ENCODE results near the gene KRT33A. TPM values are rescaled to one million over a fixed set of nuclear protein-coding genes. Genes with fewer than 3 reads are reported as not detected.

Gene KRT33A
- total RNA-seq, 1 donor from 2014 or later = not detected

GRCh38 chr17:41393826-41394225 lies 43.2 kb upstream of the KRT33A start:
- no peak overlapping the region for H3K4me3 ChIP-seq
- no peaks in the 10 kb centered on the region for H3K27me3 ChIP-seq
- no peak for TF ChIP-seq CTCF (IDR thresholded peaks at IDR 0.05)
- H3K4me1 ChIP-seq = no peaks in the 10 kb centered on the region
- intact Hi-C loops (cut with DNase I) = no loop called here
- no peaks in the 10 kb centered on the region for H3K36me3 ChIP-seq
- no peak for DNase-seq (ENCODE audit: low spot score in 2 of 2)
- no peak overlapping the region for H3K27ac ChIP-seq
- no peaks in the 10 kb centered on the region for H3K9me3 ChIP-seq

- intact Hi-C loops (cut with DNase I) = no loop called here
These were observed 42.7 kb upstream of the KRT33A start for GRCh38 chr17:41393294-41393693.

DNA sequence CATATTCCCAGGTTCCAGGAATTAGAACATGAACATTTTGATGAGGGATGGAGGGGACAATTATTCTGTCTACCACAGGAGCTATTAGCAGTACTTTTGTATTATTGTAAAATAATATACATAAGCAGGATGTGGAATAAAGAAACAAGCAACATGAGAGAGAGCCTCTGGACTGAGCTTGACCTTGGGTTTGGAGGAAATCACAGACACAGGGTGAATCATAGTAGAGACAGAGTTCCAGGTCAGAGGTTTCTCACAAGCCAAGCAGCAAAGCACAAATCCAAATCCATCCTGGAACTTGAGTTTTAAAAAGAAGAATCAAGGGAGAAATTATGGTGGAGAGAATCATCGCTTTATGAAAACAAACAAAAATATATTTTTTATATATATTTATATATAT lies 41.6 kb upstream of the KRT33A start:
- no peak for TF ChIP-seq CTCF (IDR thresholded peaks at IDR 0.05)
- intact Hi-C loops (cut with DNase I) = no loop called here
- H3K4me1 ChIP-seq = no peaks in the 10 kb centered on the region
- no peak overlapping the region for H3K27ac ChIP-seq
- H3K4me3 ChIP-seq = no peak overlapping the region
- H3K9me3 ChIP-seq = peaks cover 0 to 6% of the 10 kb centered on the region in 2 donors
- no peaks in the 10 kb centered on the region for H3K27me3 ChIP-seq
- H3K36me3 ChIP-seq = no peaks in the 10 kb centered on the region
- DNase-seq (ENCODE audit: low spot score in 2 of 2) = no peak

More at GRCh38 chr17:41393294-41393693, 42.7 kb upstream of the KRT33A start:
- no peaks in the 10 kb centered on the region for H3K27me3 ChIP-seq
- H3K27ac ChIP-seq = no peak overlapping the region
- no peaks in the 10 kb centered on the region for H3K9me3 ChIP-seq
- no peak for TF ChIP-seq CTCF (IDR thresholded peaks at IDR 0.05)
- no peak overlapping the region for H3K4me3 ChIP-seq
- no peaks in the 10 kb centered on the region for H3K4me1 ChIP-seq
- H3K36me3 ChIP-seq = no peaks in the 10 kb centered on the region
- DNase-seq (ENCODE audit: low spot score in 2 of 2) = no peak

GRCh38 chr17:41391535-41391934 lies 40.9 kb upstream of the KRT33A start:
- no peaks in the 10 kb centered on the region for H3K4me1 ChIP-seq
- intact Hi-C loops (cut with DNase I) = no loop called here
- DNase-seq (ENCODE audit: low spot score in 2 of 2) = no peak
- H3K4me3 ChIP-seq = no peak overlapping the region
- no peaks in the 10 kb centered on the region for H3K36me3 ChIP-seq
- no peaks in the 10 kb centered on the region for H3K27me3 ChIP-seq
- no peak overlapping the region for H3K27ac ChIP-seq
- H3K9me3 ChIP-seq = peaks cover 0 to 14% of the 10 kb centered on the region in 2 donors
- TF ChIP-seq CTCF (IDR thresholded peaks at IDR 0.05) = no peak

- Histone ChIP-seq H3K4me3 (no peak overlapping the region), H3K9me3 (peaks cover 5 to 24% of the 10 kb centered on the region in 2 donors), H3K27me3 (no peaks in the 10 kb centered on the region), H3K4me1 (no peaks in the 10 kb centered on the region), H3K36me3 (no peaks in the 10 kb centered on the region), H3K27ac (no peak overlapping the region)
- no peak for TF ChIP-seq CTCF (IDR thresholded peaks at IDR 0.05)
- intact Hi-C loops (cut with DNase I) = no loop called here
- no peak for DNase-seq (ENCODE audit: low spot score in 2 of 2)
These were observed 39.8 kb upstream of the KRT33A start for GRCh38 chr17:41390411-41390938.

DNA sequence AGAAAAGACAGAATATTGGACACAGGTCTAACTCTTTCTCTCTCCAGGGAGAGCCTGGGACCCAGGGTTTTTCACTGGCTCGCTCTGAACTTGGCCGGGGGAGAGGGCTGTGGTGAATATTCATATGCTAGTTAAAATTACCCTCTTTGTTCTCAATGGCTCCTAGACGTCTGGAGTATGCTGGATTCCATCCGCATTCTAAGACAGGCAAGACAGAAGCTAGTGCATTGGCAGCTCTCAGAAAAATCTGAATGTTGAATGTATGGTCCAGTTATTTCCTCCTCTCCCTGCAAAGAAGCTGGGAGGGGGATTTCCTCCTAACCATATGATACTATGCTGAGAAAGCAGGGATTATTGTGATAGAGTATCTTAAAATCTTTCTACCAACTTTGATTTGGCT lies 37.0 kb upstream of the KRT33A start:
- no peak overlapping the region for H3K4me3 ChIP-seq
- peaks cover 5 to 24% of the 10 kb centered on the region in 2 donors for H3K9me3 ChIP-seq
- H3K4me1 ChIP-seq = no peaks in the 10 kb centered on the region
- TF ChIP-seq CTCF (IDR thresholded peaks at IDR 0.05) = no peak
- H3K36me3 ChIP-seq = no peaks in the 10 kb centered on the region
- DNase-seq (ENCODE audit: low spot score in 2 of 2) = no peak
- no peak overlapping the region for H3K27ac ChIP-seq
- intact Hi-C loops (cut with DNase I) = no loop called here
- H3K27me3 ChIP-seq = no peaks in the 10 kb centered on the region
